T1000 (cell line): ENCODE results near the gene GRIA4.

Experiments used
- DNase-seq: peaks from one replicate; lab custom pipeline; 2025; ENCODE audit warnings: mixed read lengths; lab: John Stamatoyannopoulos, UW

Gene GRIA4

GRCh38 chr11:106011481-106011880 lies 401.6 kb downstream of the GRIA4 start:
- DNase-seq = no peak

- no peak for DNase-seq
These were observed 402.9 kb downstream of the GRIA4 start for GRCh38 chr11:106012744-106013143.

GRCh38 chr11:106014035-106014434 lies 404.2 kb downstream of the GRIA4 start:
- no peak for DNase-seq

DNA sequence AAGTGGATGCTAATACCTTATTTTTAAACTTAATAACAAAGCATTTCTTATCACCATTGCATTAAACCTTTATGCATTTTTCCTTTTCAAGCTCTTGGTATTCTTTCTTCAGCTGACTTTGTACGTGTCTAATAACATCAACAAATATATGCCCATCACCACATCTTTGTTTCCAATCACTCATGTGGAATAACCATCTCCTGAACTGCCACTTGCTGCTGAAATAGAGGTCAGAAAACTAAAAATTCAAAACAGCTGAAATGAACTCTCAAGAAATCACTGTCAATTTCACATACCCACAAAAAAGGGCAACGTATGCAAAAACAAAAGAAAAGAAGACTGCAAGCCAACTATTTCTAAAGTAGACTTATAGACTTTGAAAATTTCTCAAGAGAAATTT lies 404.7 kb downstream of the GRIA4 start:
- no peak for DNase-seq

DNA sequence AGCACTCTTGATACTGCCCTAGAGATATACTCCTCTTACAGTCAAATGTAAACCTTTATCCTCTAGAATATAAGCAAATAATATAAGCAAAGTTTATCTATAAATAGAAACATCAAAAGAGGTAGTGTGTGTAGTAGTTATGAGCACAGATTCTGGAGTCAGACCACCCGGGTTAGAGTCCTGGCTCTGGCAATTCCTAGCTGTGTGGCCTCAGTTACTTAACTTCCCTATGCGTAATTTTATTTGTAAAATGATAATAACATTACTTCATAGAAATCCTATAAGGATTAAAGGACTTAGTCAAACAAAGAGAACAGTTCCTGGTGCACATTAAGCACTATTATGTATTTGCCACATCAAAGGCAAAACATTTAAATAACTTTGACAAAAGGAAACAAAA lies 405.2 kb downstream of the GRIA4 start:
- DNase-seq = no peak

GRCh38 chr11:106017093-106017492 lies 407.2 kb downstream of the GRIA4 start:
- no peak for DNase-seq

- no peak for DNase-seq
These were observed 411.5 kb downstream of the GRIA4 start for GRCh38 chr11:106021181-106021966.

DNA sequence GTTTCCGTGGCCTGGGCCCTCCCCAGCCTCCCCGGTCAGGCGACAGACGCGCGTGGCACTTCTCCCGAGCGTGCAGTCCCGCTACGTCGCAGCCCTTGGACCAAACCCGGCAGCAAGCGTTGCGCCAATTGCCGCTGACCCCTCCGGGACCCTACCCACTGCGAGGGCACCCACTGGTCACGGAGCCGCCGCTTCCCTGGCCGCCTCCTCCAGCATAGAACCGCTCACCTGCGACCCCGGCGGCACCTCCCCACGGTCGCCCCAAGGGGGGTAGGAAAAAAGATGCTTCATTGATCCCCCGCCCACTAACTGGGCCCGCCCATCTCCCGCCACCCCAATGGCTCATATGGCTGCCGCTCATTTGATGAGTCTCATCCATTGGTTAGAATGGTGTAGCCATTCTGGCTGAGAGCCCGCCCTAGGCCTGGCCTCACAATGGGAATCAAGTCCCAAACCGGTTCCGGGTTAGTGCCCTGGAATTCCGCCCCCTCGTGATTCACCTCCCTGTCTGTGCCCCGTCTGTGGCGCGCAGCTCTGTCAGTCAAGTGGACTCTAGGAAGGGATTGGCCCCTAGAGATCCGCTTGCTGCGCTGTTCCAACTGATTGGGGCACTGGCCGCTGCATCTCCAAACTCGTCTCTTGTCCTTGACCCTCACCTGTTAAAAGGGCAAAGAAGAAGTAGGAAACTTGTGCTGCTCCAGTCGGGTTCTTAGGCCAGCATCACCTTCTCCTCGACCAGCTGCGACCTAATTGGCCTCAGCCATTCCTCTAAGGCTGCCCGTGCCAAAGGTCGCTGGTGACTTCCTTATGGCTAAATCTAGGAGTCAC lies 412.3 kb downstream of the GRIA4 start, which contains the start of gene MSANTD4:
TSS of gene MSANTD4 (minus strand) at position 274 of the 828 bp plus-strand sequence. CDS start 11,323 bp downstream, outside the sequence.
- peak; percentile 92 for DNase-seq

DNA sequence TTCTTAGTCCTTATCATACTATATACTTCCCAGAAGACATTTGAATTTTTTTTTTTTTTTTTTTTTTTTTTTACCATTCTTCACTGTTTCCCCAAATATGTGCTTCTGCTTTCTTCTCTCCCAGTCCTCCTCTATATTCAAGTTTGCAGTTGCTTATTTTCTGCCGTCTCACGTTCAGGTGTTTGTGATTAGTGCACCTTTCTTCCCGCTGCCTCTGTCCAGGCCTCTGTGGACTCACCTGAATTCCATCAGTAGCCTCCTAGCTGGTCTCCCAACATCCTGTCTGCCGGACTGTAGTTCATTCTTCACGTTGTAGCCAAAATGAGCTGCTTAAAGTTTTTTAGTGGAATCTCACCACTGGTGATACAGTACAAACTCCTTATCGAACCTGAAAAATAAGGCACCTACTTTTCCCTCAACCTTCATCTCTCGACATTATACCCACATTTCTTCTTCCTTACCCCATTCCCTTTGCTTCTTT lies 413.0 kb downstream of the GRIA4 start:
- no peak for DNase-seq

DNA sequence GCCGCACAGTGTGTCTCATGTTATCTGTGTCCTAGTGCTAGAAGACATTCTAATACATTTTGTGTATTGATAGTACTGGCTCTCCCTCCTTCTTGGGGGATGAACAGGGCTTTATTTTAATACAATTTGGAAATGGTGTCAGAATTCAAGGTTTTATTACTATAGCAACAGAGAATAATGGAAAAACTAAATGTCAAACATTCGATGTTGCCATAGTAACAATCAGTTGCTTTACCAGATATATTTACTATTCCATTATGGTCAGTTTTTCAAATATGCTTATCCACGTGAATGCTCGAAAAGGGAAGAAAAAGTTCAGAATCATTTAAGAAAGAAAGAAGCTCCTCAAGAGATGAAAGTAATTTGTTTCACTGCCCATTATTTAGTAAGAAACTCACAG lies 420.7 kb downstream of the GRIA4 start:
- no peak for DNase-seq

DNA sequence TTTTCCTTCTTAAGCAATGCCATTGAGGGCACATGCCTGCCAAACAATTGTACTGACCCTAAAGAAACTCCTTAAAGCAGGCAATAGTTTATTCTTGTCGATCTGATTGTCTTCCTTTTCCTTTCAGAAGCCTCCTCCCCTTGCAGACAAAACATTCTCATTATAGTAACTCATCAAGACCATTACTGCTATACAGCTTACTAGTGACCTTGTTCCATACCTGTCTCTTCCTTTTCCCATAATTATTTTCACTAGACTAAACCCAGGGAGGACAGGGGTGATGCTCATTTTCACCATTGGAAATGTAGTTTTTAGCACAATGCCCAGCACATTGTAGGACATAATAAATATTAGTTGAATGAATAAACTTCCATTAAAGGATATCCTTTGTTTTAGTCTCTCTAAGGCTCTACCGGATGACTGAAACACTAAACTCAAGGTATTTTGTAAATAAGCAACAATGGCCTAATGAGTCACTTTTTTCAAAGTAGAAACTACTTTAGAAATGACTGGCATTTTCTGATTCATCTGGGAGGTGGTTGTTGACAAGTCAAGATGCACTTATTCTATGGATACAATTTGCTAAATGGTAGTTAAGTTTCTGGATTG lies 421.4 kb downstream of the GRIA4 start:
- no peak for DNase-seq
